OCI-LY3 (cell line): ENCODE data around the gene GARIN5A.
A peak's percentile ranks its signal among the peaks of the same experiment; 100 is the strongest.

ENCODE experiments used
- H2AFZ ChIP-seq: fragments of 200-600, 300-600 bp; shearing (Covaris generic); 2 replicates; pipeline ENCODE4 v1.6.0; 2014; ENCODE audit warnings: antibody characterized with exemption, low read depth, low read length
- H3K27ac ChIP-seq: fragments of 200-600, 300-600 bp; sonication (generic); 2 replicates; pipeline ENCODE4 v1.5.1; 2014; ENCODE audit warnings: mild to moderate bottlenecking, low read length, moderate library complexity, mixed read lengths
- H3K27me3 ChIP-seq: fragments of 200-600, 300-600 bp; sonication (generic); 2 replicates; pipeline ENCODE4 v1.6.1; 2014; ENCODE audit warnings: low read depth, low read length, mixed read lengths
- H3K36me3 ChIP-seq: fragments of 200-600, 300-600 bp; sonication (generic); replicated peaks from 2 replicates; pipeline ENCODE3; 2014; ENCODE audit warnings: low read depth, low read length, mixed read lengths
- H3K4me1 ChIP-seq: fragments of 300-600, 200-600 bp; sonication (generic); 2 replicates; pipeline ENCODE4 v1.6.1; 2014; ENCODE audit warnings: low read length, mixed read lengths
- H3K4me2 ChIP-seq: fragments of 200-600, 300-600 bp; sonication (generic); 2 replicates; pipeline ENCODE4 v1.6.1; 2014; ENCODE audit warnings: low read length, mixed read lengths
- H3K4me3 ChIP-seq: fragments of 300-600, 200-600 bp; sonication (generic); 2 replicates; pipeline ENCODE4 v1.5.1; 2014; ENCODE audit warnings: antibody characterized with exemption, mild to moderate bottlenecking, low read length, moderate library complexity
- H3K79me2 ChIP-seq: fragments of 300-600, 200-600 bp; shearing (Covaris generic); 2 replicates; pipeline ENCODE4 v1.6.1; 2014; ENCODE audit warnings: mild to moderate bottlenecking, low read length, mixed read lengths
- H3K9ac ChIP-seq: fragments of 300-600, 200-600 bp; shearing (Covaris generic); 2 replicates; pipeline ENCODE4 v1.6.0; 2014; ENCODE audit warnings: mild to moderate bottlenecking, low read length, moderate library complexity
- H3K9me3 ChIP-seq: fragments of 200-600, 300-600 bp; shearing (Covaris generic); 2 replicates; pipeline ENCODE4 v1.6.1; 2014; ENCODE audit warnings: low read length, mixed read lengths; ENCODE audit not compliant: insufficient read depth
- H4K20me1 ChIP-seq: fragments of 200-600, 300-600 bp; sonication (generic); 2 replicates; pipeline ENCODE4 v1.6.1; 2016; ENCODE audit warnings: low read length, mixed read lengths; ENCODE audit not compliant: insufficient read depth
- EZH2phosphoT487 ChIP-seq: fragments of 200-600 bp; shearing (Covaris generic); IDR thresholded peaks from 2 replicates; pipeline ENCODE4 v1.6.1; 2018; ENCODE audit warnings: antibody characterized with exemption, mixed run types, low read depth
- TF ChIP-seq, protein P1 (sequence below): fragments of 200-600, 300-600 bp; sonication (generic); IDR thresholded peaks from 2 replicates; pipeline ENCODE4 v1.5.1; 2014; ENCODE audit warnings: antibody characterized with exemption, low read length, low read depth

GARIN5A gene

GRCh38 chr19:50500753-50501151 is 24.1 kb upstream of the GARIN5A start:
- Histone ChIP-seq H3K4me3 (no peak overlapping the region), H3K9ac (no peak overlapping the region), H3K79me2 (no peaks in the 10 kb centered on the region), H4K20me1 (no peaks in the 10 kb centered on the region), H3K27me3 (peaks cover 3% of the 10 kb centered on the region; the same call in 1 of the 2 replicates), H3K9me3 (no peaks in the 10 kb centered on the region), H3K4me2 (no peak overlapping the region), H3K27ac (no peak overlapping the region), H3K36me3 (no peaks in the 10 kb centered on the region), H3K4me1 (no peaks in the 10 kb centered on the region), H2AFZ (no peak overlapping the region)
- TF ChIP-seq, protein P1, sequence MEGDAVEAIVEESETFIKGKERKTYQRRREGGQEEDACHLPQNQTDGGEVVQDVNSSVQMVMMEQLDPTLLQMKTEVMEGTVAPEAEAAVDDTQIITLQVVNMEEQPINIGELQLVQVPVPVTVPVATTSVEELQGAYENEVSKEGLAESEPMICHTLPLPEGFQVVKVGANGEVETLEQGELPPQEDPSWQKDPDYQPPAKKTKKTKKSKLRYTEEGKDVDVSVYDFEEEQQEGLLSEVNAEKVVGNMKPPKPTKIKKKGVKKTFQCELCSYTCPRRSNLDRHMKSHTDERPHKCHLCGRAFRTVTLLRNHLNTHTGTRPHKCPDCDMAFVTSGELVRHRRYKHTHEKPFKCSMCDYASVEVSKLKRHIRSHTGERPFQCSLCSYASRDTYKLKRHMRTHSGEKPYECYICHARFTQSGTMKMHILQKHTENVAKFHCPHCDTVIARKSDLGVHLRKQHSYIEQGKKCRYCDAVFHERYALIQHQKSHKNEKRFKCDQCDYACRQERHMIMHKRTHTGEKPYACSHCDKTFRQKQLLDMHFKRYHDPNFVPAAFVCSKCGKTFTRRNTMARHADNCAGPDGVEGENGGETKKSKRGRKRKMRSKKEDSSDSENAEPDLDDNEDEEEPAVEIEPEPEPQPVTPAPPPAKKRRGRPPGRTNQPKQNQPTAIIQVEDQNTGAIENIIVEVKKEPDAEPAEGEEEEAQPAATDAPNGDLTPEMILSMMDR: no peak
- TF ChIP-seq EZH2phosphoT487: no peak

DNA sequence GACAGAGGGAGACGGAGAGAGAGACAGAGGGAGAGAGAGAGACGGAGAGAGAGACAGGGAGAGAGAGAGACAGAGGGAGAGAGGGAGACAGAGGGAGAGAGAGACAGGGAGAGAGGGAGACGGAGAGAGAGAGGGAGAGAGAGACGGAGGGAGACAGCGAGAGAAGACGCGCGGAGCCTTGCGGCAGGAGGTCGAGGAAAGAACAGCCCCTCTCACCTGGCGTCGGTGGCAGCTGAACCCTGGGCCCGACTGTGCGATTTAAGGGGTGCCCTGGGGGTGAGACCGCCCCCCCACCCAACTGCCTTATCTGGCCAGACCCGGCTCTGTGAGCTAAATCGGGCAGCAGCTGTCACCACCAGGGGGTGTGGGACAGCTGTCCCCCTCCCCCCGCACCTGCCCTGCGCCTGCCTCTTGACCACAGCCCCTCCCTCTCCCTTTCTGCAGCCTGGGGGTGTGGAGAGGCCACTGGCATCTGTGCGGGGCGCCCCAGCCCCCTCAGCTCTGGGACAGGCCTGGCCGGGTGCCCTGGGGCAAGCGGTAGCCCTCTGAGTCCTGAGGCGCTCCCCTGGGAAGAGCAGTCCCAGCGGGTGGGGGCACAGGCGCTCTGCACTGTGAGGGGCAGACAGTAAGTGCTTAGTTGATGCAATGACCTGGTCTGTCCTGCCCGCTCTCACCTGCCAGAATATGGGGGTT is 23.6 kb upstream of the GARIN5A start:
- Histone ChIP-seq H2AFZ (no peak overlapping the region), H3K4me3 (no peak overlapping the region), H3K27ac (no peak overlapping the region), H4K20me1 (no peaks in the 10 kb centered on the region), H3K27me3 (peaks cover 3% of the 10 kb centered on the region; the same call in 1 of the 2 replicates), H3K36me3 (no peaks in the 10 kb centered on the region), H3K4me2 (no peak overlapping the region), H3K4me1 (no peaks in the 10 kb centered on the region), H3K9me3 (no peaks in the 10 kb centered on the region), H3K79me2 (no peaks in the 10 kb centered on the region), H3K9ac (no peak overlapping the region)
- TF ChIP-seq, protein P1: peak; percentile 19
- TF ChIP-seq EZH2phosphoT487: no peak

- Histone ChIP-seq H3K4me3 (no peak overlapping the region), H3K36me3 (no peaks in the 10 kb centered on the region), H3K27ac (no peak overlapping the region), H3K4me1 (no peaks in the 10 kb centered on the region), H3K4me2 (no peak overlapping the region), H4K20me1 (no peaks in the 10 kb centered on the region), H3K9me3 (no peaks in the 10 kb centered on the region), H2AFZ (no peak overlapping the region), H3K9ac (no peak overlapping the region), H3K79me2 (no peaks in the 10 kb centered on the region), H3K27me3 (peaks cover 6% of the 10 kb centered on the region)
- TF ChIP-seq EZH2phosphoT487: no peak
- TF ChIP-seq, protein P1: no peak
Observed at GRCh38 chr19:50498219-50499056, 21.8 kb upstream of the GARIN5A start.

DNA sequence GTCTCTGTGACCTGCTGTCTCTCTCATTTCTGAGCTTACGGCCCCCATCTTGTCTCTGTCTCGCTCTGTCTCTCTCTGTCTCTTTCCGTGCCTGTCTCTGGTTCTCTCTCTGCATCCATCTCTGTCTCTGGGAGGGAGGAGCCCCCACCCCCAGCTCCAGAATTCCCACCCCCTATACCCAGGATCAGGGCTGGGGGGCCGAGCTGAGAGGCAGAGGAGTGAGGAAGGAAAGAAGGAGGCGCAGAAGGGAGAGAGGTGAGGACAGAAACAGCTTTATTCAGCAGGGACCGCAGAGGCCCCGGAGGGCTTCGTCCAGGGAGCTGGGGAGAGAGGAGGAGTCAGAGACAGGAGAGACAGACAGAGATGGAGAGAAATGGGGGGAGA is 20.4 kb upstream of the GARIN5A start:
- Histone ChIP-seq H2AFZ (no peak overlapping the region), H3K79me2 (no peaks in the 10 kb centered on the region), H3K27ac (no peak overlapping the region), H3K4me2 (no peak overlapping the region), H3K9ac (no peak overlapping the region), H4K20me1 (no peaks in the 10 kb centered on the region), H3K27me3 (peaks cover 6% of the 10 kb centered on the region), H3K4me3 (no peak overlapping the region), H3K9me3 (no peaks in the 10 kb centered on the region), H3K4me1 (no peaks in the 10 kb centered on the region), H3K36me3 (no peaks in the 10 kb centered on the region)
- TF ChIP-seq, protein P1: no peak
- no peak for TF ChIP-seq EZH2phosphoT487
